ENCODE data around the gene CDH23.

Gene CDH23

GRCh38 chr10:71691405-71691804 lies 294.7 kb downstream of the CDH23 start:
- Mint-ChIP-seq H3K27ac (no peak overlapping the region), H3K27me3 (ENCODE audit: low read depth, poor library complexity) (peaks cover 5% of the 10 kb centered on the region), H3K36me3 (ENCODE audit: low read depth) (peaks cover 5% of the 10 kb centered on the region), H3K9me3 (peaks cover 12% of the 10 kb centered on the region), H3K4me1 (peaks cover 12% of the 10 kb centered on the region), H3K4me3 (no peak overlapping the region)
- no peak for TF ChIP-seq CTCF (IDR thresholded peaks at IDR 0.05)
- no peak for DNase-seq

GRCh38 chr10:71692598-71693306 lies 296.0 kb downstream of the CDH23 start:
- peaks cover 8% of the 10 kb centered on the region for H3K27me3 Mint-ChIP-seq (ENCODE audit: low read depth, poor library complexity)
- peaks cover 5% of the 10 kb centered on the region for H3K36me3 Mint-ChIP-seq (ENCODE audit: low read depth)
- DNase-seq, result no peak
- H3K4me3 Mint-ChIP-seq, result no peak overlapping the region
- no peak for TF ChIP-seq CTCF (IDR thresholded peaks at IDR 0.05)
- H3K4me1 Mint-ChIP-seq, result peaks cover 7% of the 10 kb centered on the region
- H3K27ac Mint-ChIP-seq, result no peak overlapping the region
- H3K9me3 Mint-ChIP-seq, result peaks cover 11% of the 10 kb centered on the region

- Mint-ChIP-seq H3K27me3 (ENCODE audit: low read depth, poor library complexity) (peaks cover 10% of the 10 kb centered on the region), H3K9me3 (peaks cover 5% of the 10 kb centered on the region), H3K27ac (no peak overlapping the region), H3K36me3 (ENCODE audit: low read depth) (peaks cover under 1% of the 10 kb centered on the region), H3K4me3 (no peak overlapping the region), H3K4me1 (peaks cover 7% of the 10 kb centered on the region)
- no peak for DNase-seq
- TF ChIP-seq CTCF (IDR thresholded peaks at IDR 0.05), result no peak
Measured at GRCh38 chr10:71693377-71693776, 296.7 kb downstream of the CDH23 start.

- no peaks in the 10 kb centered on the region for H3K36me3 Mint-ChIP-seq (ENCODE audit: low read depth)
- H3K4me1 Mint-ChIP-seq, result peaks cover 7% of the 10 kb centered on the region
- TF ChIP-seq CTCF (IDR thresholded peaks at IDR 0.05), result no peak
- no peak for DNase-seq
- peaks cover 5% of the 10 kb centered on the region for H3K9me3 Mint-ChIP-seq
- H3K4me3 Mint-ChIP-seq, result no peak overlapping the region
- H3K27me3 Mint-ChIP-seq (ENCODE audit: low read depth, poor library complexity), result peaks cover 12% of the 10 kb centered on the region
- H3K27ac Mint-ChIP-seq, result no peak overlapping the region
Measured at GRCh38 chr10:71694039-71694501, 297.4 kb downstream of the CDH23 start.

GRCh38 chr10:71694567-71694968 lies 297.8 kb downstream of the CDH23 start:
- no peak for DNase-seq
- Mint-ChIP-seq H3K4me3 (no peak overlapping the region), H3K4me1 (peaks cover 12% of the 10 kb centered on the region), H3K27ac (no peak overlapping the region), H3K9me3 (peaks cover 5% of the 10 kb centered on the region), H3K27me3 (ENCODE audit: low read depth, poor library complexity) (peaks cover 12% of the 10 kb centered on the region), H3K36me3 (ENCODE audit: low read depth) (no peaks in the 10 kb centered on the region)
- TF ChIP-seq CTCF (IDR thresholded peaks at IDR 0.05), result no peak
